NAMALWA (cell line): Measurements from ENCODE around the gene BIRC5.
"Not testable (repeated sequence)": the region's sequence is repeated elsewhere in the genome, so short reads cannot be mapped to it uniquely, and the experiment has no call there.

Source experiments
- DNase-seq: peaks from one replicate; pipeline ENCODE4 v3.0.0-alpha.2; 2015; ENCODE audit warnings: low spot score

BIRC5 gene

DNA sequence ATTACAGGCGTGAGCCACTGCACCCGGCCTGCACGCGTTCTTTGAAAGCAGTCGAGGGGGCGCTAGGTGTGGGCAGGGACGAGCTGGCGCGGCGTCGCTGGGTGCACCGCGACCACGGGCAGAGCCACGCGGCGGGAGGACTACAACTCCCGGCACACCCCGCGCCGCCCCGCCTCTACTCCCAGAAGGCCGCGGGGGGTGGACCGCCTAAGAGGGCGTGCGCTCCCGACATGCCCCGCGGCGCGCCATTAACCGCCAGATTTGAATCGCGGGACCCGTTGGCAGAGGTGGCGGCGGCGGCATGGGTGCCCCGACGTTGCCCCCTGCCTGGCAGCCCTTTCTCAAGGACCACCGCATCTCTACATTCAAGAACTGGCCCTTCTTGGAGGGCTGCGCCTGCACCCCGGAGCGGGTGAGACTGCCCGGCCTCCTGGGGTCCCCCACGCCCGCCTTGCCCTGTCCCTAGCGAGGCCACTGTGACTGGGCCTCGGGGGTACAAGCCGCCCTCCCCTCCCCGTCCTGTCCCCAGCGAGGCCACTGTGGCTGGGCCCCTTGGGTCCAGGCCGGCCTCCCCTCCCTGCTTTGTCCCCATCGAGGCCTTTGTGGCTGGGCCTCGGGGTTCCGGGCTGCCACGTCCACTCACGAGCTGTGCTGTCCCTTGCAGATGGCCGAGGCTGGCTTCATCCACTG, at the start of gene BIRC5:
Gene BIRC5 (plus strand): TSS at position 238 of the 690 bp plus-strand sequence. CDS start 64 bp downstream, at position 302.
- DNase-seq = peak; percentile 92

DNA sequence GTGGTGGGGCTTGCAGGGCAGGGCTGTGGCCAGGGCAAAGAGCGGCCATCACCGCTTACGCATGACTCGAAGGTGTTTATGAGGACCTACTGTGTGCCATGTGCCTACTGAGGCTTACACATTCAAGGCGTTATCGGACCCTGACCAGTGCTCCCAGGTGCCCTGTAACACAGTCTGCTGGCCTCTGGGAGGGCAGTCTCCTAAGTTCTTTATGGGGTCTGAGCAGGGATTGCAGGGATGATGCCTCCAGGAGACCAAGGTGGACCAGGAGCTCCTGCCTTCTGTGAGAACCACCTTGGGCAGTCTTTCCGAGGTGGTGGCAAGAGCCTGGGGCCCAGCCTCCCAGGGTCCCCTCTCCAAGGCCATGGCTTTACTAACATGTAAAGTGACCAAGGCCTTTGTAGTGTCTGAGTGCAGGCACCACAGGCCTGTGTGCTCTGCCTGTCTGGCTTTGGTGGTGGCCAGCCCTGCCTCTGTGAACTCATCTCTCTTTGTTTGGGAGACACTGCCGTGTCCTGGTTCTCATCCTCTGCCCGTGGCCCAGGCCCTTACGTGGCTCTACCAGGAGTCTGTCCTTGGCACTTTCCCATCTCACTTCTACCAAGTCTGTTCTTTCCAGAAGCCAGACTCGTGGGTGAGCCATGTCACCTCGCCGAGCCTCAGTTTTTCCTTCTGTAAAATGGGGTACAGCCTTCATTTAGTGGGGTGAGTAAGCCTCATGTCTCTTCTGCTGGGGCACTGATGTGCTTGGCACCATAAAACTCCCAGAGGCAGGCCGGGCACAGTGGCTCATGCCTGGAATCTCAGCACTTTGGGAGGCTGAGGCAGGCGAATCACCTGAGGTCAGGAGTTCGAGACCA, 49.1 kb upstream of the BIRC5 start:
- DNase-seq = no peak

DNA sequence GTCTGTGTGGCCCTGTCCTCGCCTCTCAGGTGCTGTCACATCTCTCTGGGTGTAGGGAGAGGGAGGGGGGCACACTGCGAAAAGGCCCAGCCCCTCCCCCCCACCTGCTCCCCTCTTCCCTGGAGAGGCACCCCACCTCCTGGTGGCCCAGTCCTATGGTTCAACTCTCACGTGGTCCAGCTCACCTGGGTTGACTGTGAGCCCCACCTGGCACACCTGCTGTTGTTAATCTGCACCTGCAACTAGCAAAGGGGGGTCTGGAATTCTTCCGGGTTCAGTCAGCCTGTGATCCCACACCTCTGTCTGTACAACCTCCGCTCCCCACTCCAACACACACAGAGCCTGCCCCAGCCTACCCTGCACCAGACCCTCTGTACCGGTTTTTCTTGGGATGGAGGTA, 47.6 kb upstream of the BIRC5 start:
- DNase-seq = no peak

DNA sequence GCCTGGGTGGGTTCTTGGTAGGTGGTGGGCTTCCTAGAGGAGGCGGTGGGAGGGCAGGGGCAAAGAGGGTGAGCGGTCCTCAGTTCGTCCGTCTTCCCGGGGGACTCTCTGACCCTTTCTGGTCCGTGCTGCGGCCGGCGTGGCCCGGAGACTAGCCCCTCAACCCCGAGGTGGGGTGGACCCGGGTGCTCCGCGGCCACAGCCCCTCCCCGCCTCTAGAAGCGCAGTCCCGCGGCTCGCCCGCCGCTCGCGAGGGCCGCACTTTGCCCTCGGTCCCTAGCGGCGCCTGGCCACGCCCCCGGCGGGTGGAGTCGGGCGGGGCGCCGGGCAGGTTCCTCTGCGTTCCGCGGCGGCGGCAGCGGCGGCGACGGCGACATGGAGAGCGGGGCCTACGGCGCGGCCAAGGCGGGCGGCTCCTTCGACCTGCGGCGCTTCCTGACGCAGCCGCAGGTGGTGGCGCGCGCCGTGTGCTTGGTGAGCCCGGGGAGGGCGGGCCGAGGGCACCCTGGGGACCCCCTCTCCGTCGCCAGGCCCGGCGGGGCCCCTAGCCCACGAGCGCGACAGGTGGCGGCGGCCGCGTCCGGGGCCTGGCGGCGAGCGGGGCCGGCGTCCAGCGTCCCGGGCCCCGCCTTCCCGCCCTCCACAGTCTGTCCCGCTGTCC, 45.7 kb upstream of the BIRC5 start, which contains the start of gene SYNGR2:
Gene SYNGR2 (plus strand): TSS at position 340 of the 661 bp plus-strand sequence. CDS start 36 bp downstream, at position 376.
- DNase-seq = peak; percentile 91

DNA sequence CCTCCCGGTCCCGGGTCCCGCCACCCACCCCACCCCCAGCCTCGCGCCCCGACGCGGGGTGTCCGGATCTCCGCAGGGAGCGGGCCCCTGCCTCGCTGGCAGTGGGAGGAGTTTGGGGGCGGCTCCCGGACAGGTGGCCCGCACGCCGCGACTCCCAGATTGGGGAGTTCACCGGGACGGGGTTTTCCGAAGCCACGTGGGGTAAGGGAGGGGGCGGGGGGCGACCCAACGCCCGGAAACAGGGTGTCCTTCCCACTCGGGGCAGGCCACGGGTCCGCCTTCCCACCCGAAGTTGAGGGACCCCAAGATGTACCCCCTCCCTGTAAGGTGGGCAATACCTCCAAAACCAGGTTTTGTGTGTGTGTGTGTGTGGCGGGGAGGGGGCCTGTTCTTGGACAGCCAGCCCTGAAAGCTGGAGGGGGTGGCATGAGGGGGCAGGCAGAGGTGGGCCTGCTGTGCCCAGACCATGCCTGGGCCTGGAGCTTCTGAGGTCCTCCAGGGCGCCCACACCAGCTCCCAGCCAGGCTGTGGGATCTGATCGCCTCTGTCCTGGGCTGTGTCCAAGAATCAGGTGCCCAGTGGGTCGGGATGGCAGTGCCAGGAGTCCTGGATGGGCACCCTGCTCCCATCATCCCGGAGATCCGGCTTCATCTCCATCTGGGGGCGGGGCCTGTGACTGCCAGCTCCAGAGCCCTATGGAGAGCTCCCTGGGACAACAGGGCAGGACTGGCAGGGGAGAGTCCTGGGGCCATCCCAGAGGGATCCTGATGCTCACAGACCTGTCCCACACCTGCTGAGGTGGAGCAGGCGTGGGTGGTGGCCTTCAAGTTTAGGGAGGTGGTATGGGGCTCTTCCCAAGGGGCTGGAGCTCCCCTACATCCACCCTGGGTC, 44.9 kb upstream of the BIRC5 start:
- peak; percentile 31 for DNase-seq

DNA sequence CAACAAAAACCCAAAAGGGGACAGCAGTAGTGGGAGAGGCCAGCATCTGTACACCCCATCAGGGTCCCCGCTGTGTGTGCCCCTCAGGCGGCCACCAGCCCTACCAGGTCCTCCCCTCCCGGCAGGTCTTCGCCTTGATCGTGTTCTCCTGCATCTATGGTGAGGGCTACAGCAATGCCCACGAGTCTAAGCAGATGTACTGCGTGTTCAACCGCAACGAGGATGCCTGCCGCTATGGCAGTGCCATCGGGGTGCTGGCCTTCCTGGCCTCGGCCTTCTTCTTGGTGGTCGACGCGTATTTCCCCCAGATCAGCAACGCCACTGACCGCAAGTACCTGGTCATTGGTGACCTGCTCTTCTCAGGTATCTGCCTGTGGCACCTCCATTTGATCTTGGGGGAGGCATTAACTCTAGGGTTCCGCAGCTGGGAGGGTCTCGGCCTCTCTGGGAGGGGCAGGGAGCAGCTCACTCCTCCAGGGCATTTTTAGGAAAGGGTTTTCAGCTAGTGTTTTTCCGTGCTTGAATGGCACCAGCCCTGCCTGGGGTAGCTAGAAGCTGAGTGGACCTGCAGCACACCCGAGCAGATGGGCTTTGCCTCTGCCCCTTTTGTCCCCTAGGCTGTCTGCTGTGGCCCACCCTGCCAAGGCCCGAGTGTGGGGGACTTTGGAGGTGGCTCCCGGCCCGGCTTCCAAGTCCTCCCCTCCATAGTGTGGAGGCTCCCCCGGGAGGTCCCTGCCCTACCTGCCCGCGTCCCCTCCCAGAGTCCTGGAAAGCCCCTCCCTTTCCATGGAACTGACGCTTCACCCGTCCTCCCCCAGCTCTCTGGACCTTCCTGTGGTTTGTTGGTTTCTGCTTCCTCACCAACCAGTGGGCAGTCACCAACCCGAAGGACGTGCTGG, 43.1 kb upstream of the BIRC5 start:
- no peak for DNase-seq

DNA sequence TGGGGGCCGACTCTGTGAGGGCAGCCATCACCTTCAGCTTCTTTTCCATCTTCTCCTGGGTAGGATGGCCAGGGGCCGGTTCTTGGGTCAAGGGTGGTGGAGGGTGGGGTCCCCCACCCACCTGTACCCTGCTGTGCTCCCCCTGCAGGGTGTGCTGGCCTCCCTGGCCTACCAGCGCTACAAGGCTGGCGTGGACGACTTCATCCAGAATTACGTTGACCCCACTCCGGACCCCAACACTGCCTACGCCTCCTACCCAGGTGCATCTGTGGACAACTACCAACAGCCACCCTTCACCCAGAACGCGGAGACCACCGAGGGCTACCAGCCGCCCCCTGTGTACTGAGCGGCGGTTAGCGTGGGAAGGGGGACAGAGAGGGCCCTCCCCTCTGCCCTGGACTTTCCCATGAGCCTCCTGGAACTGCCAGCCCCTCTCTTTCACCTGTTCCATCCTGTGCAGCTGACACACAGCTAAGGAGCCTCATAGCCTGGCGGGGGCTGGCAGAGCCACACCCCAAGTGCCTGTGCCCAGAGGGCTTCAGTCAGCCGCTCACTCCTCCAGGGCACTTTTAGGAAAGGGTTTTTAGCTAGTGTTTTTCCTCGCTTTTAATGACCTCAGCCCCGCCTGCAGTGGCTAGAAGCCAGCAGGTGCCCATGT, 42.3 kb upstream of the BIRC5 start:
- DNase-seq = not testable (repeated sequence)

DNA sequence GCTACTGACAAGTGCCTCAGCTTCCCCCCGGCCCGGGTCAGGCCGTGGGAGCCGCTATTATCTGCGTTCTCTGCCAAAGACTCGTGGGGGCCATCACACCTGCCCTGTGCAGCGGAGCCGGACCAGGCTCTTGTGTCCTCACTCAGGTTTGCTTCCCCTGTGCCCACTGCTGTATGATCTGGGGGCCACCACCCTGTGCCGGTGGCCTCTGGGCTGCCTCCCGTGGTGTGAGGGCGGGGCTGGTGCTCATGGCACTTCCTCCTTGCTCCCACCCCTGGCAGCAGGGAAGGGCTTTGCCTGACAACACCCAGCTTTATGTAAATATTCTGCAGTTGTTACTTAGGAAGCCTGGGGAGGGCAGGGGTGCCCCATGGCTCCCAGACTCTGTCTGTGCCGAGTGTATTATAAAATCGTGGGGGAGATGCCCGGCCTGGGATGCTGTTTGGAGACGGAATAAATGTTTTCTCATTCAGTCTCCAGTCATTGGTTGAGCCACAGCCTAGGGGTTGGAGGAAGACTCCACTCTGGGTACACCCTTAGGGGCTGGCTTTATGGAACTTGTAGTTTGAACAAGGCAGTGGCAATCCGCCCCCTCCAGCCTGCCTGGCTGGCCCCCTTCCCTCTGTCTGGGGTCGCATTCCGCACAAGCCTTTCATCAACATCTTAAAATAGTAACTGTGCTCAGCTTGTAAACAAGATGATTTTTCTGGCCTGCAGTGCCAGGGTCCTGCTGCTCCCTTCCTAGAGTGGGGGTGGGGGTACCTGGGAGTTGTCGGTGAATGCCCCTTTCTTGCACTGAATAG, 41.6 kb upstream of the BIRC5 start:
- no peak for DNase-seq

DNA sequence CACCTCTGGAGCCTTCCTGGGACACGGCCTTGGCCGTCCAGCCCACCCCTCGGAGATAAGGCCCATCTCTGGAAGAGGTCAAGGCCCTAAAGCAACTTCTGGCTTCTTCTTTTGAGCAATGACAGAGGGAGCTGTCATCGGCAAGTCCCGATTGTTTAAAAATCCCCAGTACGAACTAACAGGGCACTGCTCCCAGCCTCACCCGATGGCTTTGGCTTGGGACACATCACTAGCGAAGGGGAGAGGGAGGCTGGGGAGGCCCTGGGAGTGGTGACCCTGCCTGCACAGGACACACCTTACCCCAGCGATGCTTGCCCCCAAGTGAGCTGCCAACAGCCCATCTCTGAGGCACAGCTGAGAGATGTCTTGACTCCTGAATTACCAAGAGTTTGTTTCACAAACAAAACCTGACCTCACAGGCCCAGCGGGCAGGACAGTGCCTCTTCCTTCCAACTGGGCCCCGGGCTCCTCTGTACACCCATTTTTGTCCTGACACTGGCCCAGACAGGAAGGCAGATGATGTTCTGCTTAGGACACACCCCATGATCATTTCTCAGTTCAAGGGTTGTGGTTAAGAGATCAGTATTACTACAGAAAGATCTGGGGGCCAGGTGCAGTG, 40.8 kb upstream of the BIRC5 start:
- DNase-seq = no peak

DNA sequence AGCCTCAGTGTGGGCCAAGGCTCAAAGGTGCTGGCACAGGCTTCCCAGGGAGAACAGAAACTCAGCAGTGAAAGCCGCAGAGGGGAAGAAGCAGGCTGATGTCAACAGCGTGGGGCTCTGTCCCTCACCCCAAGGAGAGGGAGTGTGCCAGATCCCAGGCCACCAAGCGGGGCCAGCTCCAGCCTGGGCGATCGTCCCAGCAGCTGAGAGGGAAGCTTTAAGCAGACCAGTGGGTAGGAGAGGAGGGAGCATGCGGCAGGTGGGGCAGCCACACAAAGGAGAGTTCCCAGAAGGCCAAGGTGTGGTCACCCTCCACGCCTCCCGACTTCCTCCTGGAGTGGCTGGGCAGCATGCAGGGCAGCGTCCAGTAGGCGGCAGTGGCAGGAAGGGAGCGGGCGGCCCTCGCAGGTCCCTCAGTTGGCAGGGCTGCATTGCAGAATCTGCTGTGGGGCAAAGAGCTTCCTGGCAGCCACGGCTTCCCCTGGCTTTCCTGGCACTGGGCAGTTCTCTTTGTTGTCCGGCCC, 39.6 kb upstream of the BIRC5 start:
- no peak for DNase-seq

DNA sequence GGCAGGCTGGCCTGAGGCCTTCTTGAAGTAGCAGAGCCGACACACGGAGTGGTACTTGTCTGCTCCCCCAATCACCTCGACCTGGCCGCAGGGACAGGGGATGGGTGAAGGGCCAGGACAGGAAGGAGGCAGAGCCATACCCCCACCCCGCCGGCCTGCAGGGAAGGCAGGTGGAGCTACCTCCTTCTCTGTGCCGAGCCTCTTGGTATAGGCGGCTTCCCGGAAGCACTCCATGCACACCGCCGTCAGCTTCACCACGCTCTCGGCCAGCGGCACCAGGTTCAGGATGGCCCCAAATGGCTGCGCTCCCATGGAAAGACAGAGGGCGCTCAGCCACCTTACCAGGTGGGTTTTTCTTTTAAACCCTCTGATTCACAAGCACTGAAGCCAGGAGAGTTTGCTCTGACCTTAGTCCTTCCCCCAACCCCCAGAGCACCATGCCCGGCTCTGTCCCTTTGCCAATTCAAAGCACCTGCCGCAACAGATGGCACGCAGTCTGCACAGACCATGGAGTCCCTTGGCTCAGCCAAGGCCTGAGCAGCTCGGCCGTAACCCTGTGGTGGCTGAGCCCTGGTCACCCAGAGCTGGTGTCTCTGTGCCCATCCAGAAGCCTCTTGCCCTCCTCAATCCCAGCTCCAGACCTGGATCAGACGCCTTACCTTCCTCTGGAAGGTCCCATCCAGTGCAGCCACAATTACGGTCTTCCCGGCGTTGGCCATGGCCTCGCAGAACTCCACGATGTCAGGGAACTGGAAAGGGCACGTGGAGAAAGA, 39.0 kb upstream of the BIRC5 start:
- DNase-seq = no peak

DNA sequence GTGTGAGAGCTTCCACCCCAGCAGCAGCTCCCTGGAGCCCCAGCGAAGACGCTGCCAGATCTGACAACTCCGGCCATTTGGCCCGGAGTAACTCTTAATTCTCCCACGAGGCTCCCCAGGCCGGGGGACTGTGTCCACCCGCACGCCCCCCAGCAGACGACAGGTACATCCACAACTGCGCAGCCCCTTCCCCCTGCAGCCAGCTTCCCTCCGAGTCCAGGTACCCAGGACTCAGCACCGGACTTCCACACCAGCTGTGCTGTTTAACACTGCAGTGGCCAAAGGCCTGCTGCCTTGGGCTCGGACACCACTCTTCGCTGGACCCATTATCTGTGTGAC, 38.4 kb upstream of the BIRC5 start:
- no peak for DNase-seq

DNA sequence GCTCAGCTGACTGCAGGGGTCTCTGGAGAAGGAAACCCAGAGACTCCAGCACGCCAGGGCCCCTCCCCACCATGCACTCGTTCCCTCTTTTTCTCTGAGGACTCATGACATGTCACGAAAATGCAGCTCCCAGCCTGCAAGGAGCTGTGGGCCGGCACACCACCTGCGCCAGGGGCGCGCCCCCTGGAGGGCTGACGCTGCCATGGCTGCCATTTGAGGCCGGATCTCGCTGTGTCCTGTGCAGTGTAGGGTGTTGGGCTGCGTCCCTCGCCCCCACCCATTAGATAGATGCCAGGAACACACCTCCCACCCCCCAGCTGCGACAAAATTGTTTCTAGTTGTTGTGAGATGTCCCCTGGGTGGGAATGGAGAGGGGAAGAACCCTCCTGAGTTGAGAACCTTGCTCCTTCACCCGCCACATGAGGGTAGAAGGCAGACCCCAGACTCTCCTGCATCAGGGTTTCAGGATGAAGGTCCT, 37.5 kb upstream of the BIRC5 start:
- DNase-seq = peak; percentile 84

DNA sequence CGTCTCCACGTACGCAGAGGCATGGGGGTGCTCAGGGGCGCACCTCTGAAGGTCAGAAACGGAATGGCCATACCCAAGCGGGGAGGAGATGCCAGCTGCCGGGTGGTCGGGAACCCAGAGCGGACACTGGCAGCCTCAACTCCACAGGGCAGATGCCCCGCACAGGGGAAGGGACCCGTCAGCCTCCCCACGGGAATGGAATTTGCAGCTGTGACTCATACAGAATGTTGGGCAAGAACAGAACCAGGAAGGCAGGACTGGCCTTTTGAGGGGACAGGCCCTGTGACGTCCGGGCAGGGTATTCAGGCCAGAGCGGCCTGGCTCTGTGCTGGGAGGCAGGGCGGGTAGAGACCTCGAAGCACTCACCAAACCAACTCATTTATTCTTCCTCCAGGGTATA, 34.7 kb upstream of the BIRC5 start:
- no peak for DNase-seq

DNA sequence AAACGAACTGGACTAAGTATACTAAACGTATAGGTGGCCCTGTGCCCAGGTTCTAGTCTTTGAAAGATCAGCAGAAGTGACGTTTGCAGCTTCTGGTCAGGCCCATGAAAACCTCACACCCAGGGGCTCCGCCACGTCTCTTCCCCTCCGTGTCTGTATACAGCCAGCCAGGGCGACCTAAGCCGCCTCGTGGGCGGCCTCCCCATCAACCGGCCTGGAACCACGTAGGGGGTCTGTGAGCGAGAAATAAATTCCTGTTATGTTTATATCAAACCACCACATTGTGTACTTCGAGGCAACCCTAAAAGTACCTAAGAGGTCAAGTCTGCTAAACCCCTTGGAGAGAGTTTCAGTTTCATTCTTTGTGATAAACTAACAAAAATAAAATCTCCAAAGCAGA, 34.0 kb upstream of the BIRC5 start:
- no peak for DNase-seq

DNA sequence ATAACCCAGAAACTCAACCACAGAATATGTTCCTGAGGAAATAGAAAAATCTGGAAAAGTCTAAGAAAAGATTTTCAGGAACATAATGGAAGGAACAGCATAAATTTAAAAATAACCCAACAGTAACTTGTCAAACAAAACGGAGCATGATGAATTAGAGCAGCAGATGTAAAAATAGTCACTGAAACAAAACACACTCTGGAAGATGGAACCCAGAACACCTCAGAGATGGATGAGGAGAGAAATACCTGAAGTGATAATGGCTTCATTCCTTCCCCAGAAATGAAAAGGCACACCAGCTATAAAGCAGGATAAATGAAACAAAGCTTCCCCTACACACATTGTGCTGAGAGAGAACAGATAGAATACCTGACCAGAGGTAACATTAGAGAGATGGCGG, 33.5 kb upstream of the BIRC5 start:
- no peak for DNase-seq

DNA sequence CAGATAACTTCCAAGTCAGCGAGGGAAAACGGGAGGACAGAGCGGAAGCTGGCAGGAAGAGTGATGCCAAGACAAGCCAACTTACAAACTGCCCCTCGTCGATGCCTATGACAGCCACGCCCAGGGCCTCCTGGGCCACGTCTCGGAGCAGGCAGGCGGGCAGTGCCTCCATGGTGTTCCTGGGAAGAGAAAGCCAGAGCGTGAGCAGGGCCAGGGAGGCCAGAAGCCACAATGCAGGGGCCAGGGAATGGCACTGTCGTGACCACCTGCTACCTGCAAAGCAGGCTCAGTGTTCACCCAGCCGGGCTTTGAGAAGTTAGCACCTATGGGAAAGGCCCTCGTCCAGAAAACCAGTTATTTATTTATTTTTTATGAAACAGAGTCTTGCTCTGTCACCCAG, 31.5 kb upstream of the BIRC5 start:
- DNase-seq = no peak

DNA sequence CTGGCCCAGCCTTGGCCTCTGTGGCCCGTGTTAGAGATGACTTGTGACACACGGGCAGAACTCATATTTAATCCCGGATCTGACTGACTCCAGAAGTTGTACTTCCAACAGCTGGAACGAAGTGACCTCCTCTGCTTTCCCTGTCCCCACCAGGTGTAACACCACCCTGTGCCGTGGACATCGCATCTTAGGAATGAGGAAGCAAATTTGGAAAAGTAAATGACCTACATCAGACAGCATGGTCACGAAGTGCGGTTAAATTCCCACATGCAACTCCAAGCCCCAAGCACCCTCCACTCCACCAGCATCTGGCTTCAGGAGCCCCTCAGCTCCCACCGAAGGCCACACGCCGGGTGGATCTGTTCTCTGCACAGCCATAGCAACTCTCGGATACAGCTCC, 30.1 kb upstream of the BIRC5 start:
- no peak for DNase-seq
